Measurements from ENCODE around the gene HLA-E. TPM values are rescaled to one million over a fixed set of nuclear protein-coding genes. Genes with fewer than 3 reads are reported as not detected.

Gene HLA-E
- 358 and 360 TPM in 2 replicates for total RNA-seq

DNA sequence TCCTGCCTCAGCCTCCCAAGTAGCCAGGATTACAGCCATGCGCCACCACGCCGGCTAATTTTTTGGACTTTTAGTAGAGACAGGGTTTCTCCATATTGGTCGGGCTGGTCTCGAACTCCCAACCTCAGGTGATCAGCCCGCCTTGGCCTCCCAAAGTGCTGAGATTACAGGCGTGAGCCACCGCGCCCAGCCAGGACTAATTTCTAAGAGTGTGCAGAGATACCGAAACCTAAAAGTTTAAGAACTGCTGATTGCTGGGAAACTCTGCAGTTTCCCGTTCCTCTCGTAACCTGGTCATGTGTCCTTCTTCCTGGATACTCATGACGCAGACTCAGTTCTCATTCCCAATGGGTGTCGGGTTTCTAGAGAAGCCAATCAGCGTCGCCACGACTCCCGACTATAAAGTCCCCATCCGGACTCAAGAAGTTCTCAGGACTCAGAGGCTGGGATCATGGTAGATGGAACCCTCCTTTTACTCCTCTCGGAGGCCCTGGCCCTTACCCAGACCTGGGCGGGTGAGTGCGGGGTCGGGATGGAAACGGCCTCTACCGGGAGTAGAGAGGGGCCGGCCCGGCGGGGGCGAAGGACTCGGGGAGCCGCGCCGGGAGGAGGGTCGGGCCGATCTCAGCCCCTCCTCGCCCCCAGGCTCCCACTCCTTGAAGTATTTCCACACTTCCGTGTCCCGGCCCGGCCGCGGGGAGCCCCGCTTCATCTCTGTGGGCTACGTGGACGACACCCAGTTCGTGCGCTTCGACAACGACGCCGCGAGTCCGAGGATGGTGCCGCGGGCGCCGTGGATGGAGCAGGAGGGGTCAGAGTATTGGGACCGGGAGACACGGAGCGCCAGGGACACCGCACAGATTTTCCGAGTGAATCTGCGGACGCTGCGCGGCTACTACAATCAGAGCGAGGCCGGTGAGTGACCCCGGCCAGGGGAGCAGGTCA is at the start of gene HLA-E:
Gene HLA-E, plus strand, starts transcription at position 429 of the 945 bp plus-strand sequence. Its CDS starts 23 bp downstream, at position 452.
- peak within 1 kb of the TSS; percentile 97 for H3K27ac Mint-ChIP-seq
- no peaks in the 10 kb centered on the region for H3K27me3 Mint-ChIP-seq (ENCODE audit: low read depth)
- DNase-seq (ENCODE audit: low spot score), result peak; percentile 90
- intact Hi-C loops (cut with micrococcal nuclease), result loop anchor here (1.0 to 5.0 kb wide), 5 partner anchors 27 to 233 kb away; partner anchors contain the start of gene TUBB
- peaks cover 51% of the 10 kb centered on the region for H3K4me1 Mint-ChIP-seq (ENCODE audit: low read depth)
- H3K9me3 Mint-ChIP-seq, result no peaks in the 10 kb centered on the region
- H3K4me3 Mint-ChIP-seq (ENCODE audit: low read depth), result peak within 1 kb of the TSS; percentile 98
- peaks cover 55% of the 10 kb centered on the region for H3K36me3 Mint-ChIP-seq (ENCODE audit: low read depth)

DNA sequence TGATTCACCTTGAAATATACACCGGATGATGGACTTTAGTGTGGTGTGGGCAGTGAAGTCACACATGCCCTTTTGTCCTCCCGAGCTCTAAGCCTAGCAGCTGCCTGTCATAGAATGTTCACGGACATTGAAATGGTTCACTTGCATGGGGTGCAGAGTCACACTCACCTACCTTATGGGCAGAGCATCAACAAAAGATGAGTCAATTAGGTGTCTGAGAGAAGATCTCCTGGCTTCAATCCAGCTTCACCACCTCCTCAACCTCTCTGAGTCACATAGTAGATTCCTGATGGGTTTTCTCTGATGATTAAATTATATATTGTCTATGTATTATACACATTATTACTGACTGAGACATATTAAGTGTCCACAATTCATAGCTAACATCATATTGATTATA is 48.1 kb upstream of the HLA-E start:
- H3K9me3 Mint-ChIP-seq, result no peaks in the 10 kb centered on the region
- intact Hi-C loops (cut with micrococcal nuclease), result no loop called here
- no peak overlapping the region for H3K27ac Mint-ChIP-seq
- no peak overlapping the region for H3K4me3 Mint-ChIP-seq (ENCODE audit: low read depth)
- H3K4me1 Mint-ChIP-seq (ENCODE audit: low read depth), result peaks cover 2% of the 10 kb centered on the region
- DNase-seq (ENCODE audit: low spot score), result no peak
- H3K27me3 Mint-ChIP-seq (ENCODE audit: low read depth), result peaks cover 84% of the 10 kb centered on the region
- no peaks in the 10 kb centered on the region for H3K36me3 Mint-ChIP-seq (ENCODE audit: low read depth)

DNA sequence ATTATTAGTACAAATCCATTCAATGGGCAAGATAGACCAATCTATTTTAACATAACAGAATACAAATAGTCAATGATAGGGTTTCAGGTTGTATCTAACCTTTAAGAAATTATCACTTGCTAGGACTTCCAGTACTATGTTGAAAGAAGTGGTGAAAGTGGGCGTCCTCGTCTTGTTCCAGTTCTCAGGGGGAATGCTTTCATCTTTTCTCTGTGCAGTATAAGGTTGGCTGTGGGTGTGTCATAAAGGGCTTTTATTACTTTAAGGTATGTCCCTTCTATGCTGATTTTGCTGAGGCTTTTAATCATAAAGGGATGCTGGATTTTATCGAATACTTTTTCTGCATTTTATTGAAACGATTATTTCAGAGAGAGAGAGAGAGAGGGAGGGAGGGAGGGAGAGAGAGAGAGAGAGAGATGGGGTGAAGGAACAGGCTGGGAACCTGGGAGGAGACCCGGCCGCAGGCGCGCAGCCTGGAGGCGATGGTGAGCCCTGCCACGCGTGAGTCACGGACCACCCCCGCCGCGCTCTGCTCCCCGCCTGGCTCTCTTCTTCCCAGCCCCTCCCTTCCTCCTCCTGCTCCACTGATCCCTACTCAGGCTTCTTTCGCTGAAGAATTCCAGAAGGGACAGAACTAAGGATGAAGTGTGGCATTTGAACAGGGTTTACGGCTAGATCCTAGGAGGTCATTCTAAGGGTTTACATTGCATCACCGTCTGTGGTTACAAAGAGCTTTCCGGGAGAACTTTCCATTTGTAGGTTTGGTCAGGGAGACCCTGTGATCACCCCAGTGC is 45.5 kb upstream of the HLA-E start:
- Mint-ChIP-seq H3K27ac (no peak overlapping the region), H3K27me3 (ENCODE audit: low read depth) (peaks cover 88% of the 10 kb centered on the region), H3K4me1 (ENCODE audit: low read depth) (peaks cover 2% of the 10 kb centered on the region), H3K4me3 (ENCODE audit: low read depth) (no peak overlapping the region), H3K36me3 (ENCODE audit: low read depth) (no peaks in the 10 kb centered on the region), H3K9me3 (no peaks in the 10 kb centered on the region)
- no peak for DNase-seq (ENCODE audit: low spot score)
- intact Hi-C loops (cut with micrococcal nuclease), result no loop called here

DNA sequence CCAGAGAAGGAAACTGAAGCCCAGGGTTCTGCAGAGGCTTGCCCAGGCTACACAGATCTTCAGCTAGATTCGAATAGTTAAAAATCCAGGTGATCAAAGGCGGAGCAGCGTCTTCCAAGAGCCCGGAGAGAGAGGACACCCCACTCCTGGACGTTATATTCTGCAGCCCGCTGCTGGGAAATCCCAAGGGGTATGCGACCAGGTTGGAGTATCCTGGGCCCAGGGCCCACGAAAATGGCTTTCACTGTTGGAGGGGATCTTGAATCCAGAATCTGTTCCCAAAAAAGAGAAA is 44.9 kb upstream of the HLA-E start:
- no peaks in the 10 kb centered on the region for H3K36me3 Mint-ChIP-seq (ENCODE audit: low read depth)
- no peaks in the 10 kb centered on the region for H3K9me3 Mint-ChIP-seq
- H3K4me1 Mint-ChIP-seq (ENCODE audit: low read depth), result peaks cover 2% of the 10 kb centered on the region
- no peak for DNase-seq (ENCODE audit: low spot score)
- no peak overlapping the region for H3K27ac Mint-ChIP-seq
- no peak overlapping the region for H3K4me3 Mint-ChIP-seq (ENCODE audit: low read depth)
- intact Hi-C loops (cut with micrococcal nuclease), result no loop called here
- H3K27me3 Mint-ChIP-seq (ENCODE audit: low read depth), result peaks cover 88% of the 10 kb centered on the region

DNA sequence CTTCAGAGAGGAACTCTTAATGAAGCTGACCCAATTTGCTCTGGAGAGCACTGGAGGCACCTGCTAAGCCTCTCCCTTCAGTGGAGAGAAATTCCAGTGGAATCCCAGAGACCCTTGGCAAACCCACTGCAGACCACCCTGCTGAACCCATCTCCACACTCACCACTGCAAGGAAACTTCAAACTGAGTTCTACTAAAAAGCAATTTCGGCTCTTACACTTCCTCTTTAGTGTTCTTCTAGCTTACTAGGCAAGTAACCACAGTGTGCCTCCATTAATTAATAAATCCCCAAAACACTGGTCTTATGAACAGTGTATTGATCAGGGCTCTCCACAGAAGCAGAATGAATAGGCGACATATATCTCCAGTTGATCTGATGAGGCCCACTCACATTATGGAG is 43.0 kb upstream of the HLA-E start:
- peaks cover 86% of the 10 kb centered on the region for H3K27me3 Mint-ChIP-seq (ENCODE audit: low read depth)
- DNase-seq (ENCODE audit: low spot score), result no peak
- H3K4me3 Mint-ChIP-seq (ENCODE audit: low read depth), result no peak overlapping the region
- intact Hi-C loops (cut with micrococcal nuclease), result no loop called here
- no peaks in the 10 kb centered on the region for H3K9me3 Mint-ChIP-seq
- no peaks in the 10 kb centered on the region for H3K36me3 Mint-ChIP-seq (ENCODE audit: low read depth)
- no peak overlapping the region for H3K27ac Mint-ChIP-seq
- peaks cover 11% of the 10 kb centered on the region for H3K4me1 Mint-ChIP-seq (ENCODE audit: low read depth)

DNA sequence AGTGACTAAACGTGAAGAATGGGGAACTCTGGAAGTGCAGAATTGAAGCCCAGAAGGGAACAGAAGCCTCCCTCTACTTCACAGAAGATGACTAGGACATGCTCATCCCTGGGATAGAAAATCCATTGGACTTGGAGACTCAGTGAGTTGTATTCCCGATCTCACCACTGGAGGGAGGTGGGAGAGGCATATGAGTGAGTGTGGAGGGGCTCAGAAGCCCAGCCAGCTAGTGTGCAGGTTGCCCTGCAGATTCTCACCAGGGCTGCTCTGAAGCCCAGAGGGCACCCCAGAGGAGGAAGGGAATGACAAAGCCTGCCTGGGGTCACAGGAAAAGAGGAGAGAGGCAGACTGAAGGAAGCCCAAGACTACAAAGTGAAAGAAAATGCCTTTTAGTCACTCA is 42.1 kb upstream of the HLA-E start:
- no peak for DNase-seq (ENCODE audit: low spot score)
- intact Hi-C loops (cut with micrococcal nuclease), result no loop called here
- H3K36me3 Mint-ChIP-seq (ENCODE audit: low read depth), result no peaks in the 10 kb centered on the region
- H3K4me3 Mint-ChIP-seq (ENCODE audit: low read depth), result no peak overlapping the region
- peaks cover 18% of the 10 kb centered on the region for H3K4me1 Mint-ChIP-seq (ENCODE audit: low read depth)
- H3K27ac Mint-ChIP-seq, result no peak overlapping the region
- peaks cover 89% of the 10 kb centered on the region for H3K27me3 Mint-ChIP-seq (ENCODE audit: low read depth)
- no peaks in the 10 kb centered on the region for H3K9me3 Mint-ChIP-seq

DNA sequence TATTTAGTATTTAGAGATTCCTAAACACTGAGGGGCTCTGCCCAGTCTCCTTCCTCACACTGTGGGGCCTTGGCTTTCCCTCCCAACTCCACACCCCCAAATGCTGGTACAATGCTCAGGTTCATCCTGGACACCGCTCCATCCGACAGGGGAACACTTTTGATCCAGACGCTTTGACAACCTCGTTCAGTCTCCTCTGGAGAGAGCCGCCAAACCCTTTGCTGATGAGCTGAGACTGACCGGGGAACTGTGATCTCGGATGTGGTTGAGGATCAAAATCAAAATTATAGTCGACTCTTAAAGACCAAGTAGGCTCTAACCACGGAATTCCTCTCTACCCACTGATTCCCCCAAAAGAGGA is 38.8 kb upstream of the HLA-E start:
- no peaks in the 10 kb centered on the region for H3K9me3 Mint-ChIP-seq
- H3K4me3 Mint-ChIP-seq (ENCODE audit: low read depth), result peak overlapping the region; percentile 53
- H3K27ac Mint-ChIP-seq, result no peak overlapping the region
- DNase-seq (ENCODE audit: low spot score), result no peak
- H3K27me3 Mint-ChIP-seq (ENCODE audit: low read depth), result peaks cover 88% of the 10 kb centered on the region
- intact Hi-C loops (cut with micrococcal nuclease), result loop anchor here (2.0 to 5.0 kb wide), 3 partner anchors 14 to 93 kb away; partner anchors contain the start of gene HLA-E
- H3K4me1 Mint-ChIP-seq (ENCODE audit: low read depth), result peaks cover 21% of the 10 kb centered on the region
- no peaks in the 10 kb centered on the region for H3K36me3 Mint-ChIP-seq (ENCODE audit: low read depth)

DNA sequence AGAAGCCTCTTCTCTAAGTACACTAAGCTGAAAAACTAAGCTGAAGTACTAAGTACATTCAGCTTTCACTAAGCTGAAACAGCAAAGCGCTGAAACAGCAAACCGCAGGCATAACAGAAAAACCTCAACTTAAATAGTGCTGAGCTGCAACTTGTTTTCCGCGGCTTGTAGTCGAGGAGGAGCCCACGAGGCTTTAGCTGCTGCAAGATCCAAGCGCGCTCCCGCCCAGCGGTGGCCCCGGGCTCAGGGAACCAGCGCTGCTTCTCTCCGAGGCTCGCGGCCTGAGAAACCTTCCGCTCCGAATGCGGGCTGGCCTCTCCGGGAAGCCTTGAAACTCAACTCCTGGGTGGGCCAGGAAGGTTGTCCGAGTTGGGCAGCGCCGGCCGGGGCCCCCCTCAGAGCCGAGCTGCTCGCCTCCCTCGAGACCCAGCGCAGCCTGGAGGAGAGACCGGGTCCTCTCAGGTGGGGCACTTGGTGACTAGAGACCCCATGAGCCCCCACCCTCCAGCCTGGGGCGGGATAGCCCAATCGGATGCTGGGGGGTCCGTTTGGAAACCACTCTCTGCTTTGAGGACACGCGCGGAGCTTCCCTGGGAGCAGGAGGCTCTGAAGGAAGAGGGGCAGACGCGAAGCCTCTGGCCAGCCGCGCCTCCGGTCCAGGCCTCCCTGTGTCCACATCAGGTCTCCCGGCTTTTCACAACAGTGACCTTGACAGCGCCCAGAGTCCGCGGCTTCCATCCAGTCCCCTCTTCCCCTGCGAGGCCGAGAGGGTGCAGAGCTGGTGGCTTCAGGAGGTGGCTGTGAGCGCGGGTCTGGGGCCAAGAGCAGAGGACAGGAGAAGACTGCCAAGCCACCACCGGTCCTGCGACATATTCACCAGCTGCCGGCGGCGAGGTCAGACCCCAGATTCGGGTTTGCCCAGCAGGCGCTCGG is 38.1 kb upstream of the HLA-E start:
- DNase-seq (ENCODE audit: low spot score), result peak; percentile 65
- intact Hi-C loops (cut with micrococcal nuclease), result loop anchor here (2.0 to 5.0 kb wide), 3 partner anchors 14 to 94 kb away; partner anchors contain the start of gene HLA-E
- H3K9me3 Mint-ChIP-seq, result no peaks in the 10 kb centered on the region
- peaks cover 21% of the 10 kb centered on the region for H3K4me1 Mint-ChIP-seq (ENCODE audit: low read depth)
- peaks cover 88% of the 10 kb centered on the region for H3K27me3 Mint-ChIP-seq (ENCODE audit: low read depth)
- H3K36me3 Mint-ChIP-seq (ENCODE audit: low read depth), result no peaks in the 10 kb centered on the region
- H3K4me3 Mint-ChIP-seq (ENCODE audit: low read depth), result peak overlapping the region; percentile 53
- H3K27ac Mint-ChIP-seq, result no peak overlapping the region

DNA sequence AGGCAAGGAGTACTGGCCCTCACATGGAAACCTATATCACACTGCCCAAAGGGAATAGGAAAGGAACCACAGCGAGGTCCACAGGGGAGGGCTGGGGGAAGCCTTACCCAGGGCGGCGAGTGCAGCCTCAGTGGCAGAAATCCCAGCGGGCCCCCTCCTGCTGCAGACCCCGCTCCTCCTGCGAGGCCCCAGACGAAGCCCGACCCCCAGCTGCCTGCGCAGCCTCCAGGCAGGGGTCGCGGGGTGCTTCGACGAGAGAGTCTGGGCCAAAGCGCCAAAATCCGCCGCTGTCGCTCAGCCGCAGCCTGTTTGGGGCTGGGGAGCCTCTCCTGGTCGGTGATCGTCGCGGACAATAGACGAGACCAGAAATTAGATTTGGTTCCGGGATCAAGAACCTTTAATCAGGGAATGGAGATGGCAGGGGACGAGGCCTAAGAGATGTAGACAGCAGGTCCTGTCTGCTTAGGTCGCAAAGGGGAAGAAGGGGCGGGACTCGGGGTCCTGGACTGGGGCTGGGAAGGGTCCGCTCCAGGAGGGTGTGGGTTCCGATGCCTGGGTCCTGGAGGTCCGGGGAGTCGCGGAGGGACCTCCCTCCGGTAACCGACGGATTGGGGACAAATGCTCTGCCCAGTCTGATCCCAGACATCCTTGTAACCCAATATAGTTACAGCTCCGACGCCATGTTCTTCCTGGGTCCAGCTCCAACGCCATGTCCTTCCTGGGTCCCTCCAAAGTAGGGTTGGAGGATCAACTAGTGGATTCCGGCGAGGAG is 36.4 kb upstream of the HLA-E start:
- intact Hi-C loops (cut with micrococcal nuclease), result loop anchor here (2.0 to 5.0 kb wide), 3 partner anchors 34 to 96 kb away; partner anchors contain the start of gene HLA-E
- H3K9me3 Mint-ChIP-seq, result no peaks in the 10 kb centered on the region
- no peak overlapping the region for H3K27ac Mint-ChIP-seq
- H3K36me3 Mint-ChIP-seq (ENCODE audit: low read depth), result no peaks in the 10 kb centered on the region
- no peak overlapping the region for H3K4me3 Mint-ChIP-seq (ENCODE audit: low read depth)
- H3K4me1 Mint-ChIP-seq (ENCODE audit: low read depth), result peaks cover 21% of the 10 kb centered on the region
- no peak for DNase-seq (ENCODE audit: low spot score)
- H3K27me3 Mint-ChIP-seq (ENCODE audit: low read depth), result peaks cover 84% of the 10 kb centered on the region

DNA sequence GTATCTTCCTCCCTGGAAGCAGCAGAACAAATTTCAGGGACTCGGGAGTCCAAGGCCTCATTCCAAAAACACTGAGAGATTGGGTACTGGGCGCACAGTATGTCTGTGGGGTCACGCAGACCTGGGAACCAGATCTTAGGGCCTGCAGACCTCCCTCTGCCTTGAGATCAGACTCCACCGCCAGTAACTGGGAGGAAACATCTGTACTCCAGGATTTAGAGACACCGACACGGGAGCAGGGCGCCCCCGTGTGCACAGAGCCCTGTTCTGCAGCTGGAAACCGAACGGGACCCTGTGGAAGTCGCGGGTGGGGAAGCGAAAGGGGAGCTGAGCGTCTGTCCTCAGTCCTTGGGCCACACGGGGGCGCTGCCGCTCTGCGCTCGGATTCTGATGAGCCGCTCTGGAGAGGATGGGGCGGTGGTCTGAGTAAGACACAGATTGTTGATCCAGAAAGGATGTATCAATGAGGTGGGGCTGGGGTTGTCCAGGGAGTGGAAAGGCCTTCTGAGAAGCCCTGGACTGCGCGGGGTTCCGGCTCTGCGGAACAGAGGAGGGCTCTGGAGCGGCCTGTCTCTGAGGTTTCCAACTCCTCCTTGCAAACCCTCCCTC is 35.7 kb upstream of the HLA-E start:
- H3K36me3 Mint-ChIP-seq (ENCODE audit: low read depth), result no peaks in the 10 kb centered on the region
- no peak overlapping the region for H3K4me3 Mint-ChIP-seq (ENCODE audit: low read depth)
- no peak overlapping the region for H3K27ac Mint-ChIP-seq
- intact Hi-C loops (cut with micrococcal nuclease), result loop anchor here (2.0 to 5.0 kb wide), 3 partner anchors 34 to 96 kb away; partner anchors contain the start of gene HLA-E
- peaks cover 21% of the 10 kb centered on the region for H3K4me1 Mint-ChIP-seq (ENCODE audit: low read depth)
- peaks cover 84% of the 10 kb centered on the region for H3K27me3 Mint-ChIP-seq (ENCODE audit: low read depth)
- peak; percentile 79 for DNase-seq (ENCODE audit: low spot score)
- peaks cover 1% of the 10 kb centered on the region for H3K9me3 Mint-ChIP-seq

DNA sequence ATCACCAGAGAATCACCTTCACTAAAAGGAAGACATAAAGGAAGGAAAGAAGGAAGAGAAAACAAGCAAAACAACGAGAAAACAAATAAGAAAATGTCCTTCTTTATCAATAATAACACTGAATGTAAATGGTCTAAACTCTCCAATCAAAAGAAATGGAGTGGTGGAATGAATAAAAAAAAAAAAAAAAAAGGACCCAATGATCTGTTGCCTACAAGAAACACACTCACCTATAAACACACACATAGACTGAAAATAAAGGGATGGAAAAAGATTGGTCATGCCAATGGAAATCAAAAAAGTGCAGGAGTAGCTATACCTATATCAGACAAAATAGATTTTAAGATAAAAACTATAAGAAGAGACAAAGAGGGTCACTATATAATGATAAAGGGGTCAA is 30.2 kb upstream of the HLA-E start:
- Mint-ChIP-seq H3K4me3 (ENCODE audit: low read depth) (no peak overlapping the region), H3K27me3 (ENCODE audit: low read depth) (peaks cover 93% of the 10 kb centered on the region)

More for the DNA sequence above, 30.2 kb upstream of the HLA-E start:
- Mint-ChIP-seq H3K36me3 (ENCODE audit: low read depth) (peaks cover 3% of the 10 kb centered on the region), H3K4me1 (ENCODE audit: low read depth) (peaks cover 5% of the 10 kb centered on the region), H3K9me3 (peaks cover 17% of the 10 kb centered on the region), H3K27ac (no peak overlapping the region)
- DNase-seq (ENCODE audit: low spot score), result no peak
- intact Hi-C loops (cut with micrococcal nuclease), result no loop called here

All from activated T-helper 2 cell treated with anti-CD3 and anti-CD28 coated beads, Interferon-gamma antibody, Interleukin-2, Interleukin-4, amounts not matched to agents 10 μg/mL and 5 μg/mL and 100 μg/mL, durations not matched to agents 14 hours and 24 hours and 36 hours (primary cell).